PC-3 (cell line): ENCODE data around the gene TIE1. TPM values are rescaled to one million over a fixed set of nuclear protein-coding genes. Genes with fewer than 3 reads are reported as not detected.

Source experiments
- ATAC-seq: fragments of 200-7000 bp; cut with Tn5 transposase; 2 replicates; pipeline ENCODE4 v1.9.1; 2020; ENCODE audit warnings: mild to moderate bottlenecking, moderate library complexity
- BruUV-seq: library from RNA; stranded (reverse); fragments of 400-500 nt; replicated peaks from 2 replicates; lab custom pipeline; 2021; lab: Mats Ljungman, UMichigan
- CTCF ChIA-PET: fragments of 300-600 bp; sonication (Branson Sonifier 250); formaldehyde crosslinking; loops from one replicate; lab custom pipeline; 2022; ENCODE audit warnings: antibody characterized with exemption; lab: Charles Lee
- POLR2A ChIA-PET: fragments of 300-600 bp; sonication (Branson Sonifier 250); formaldehyde crosslinking; loops from one replicate; lab custom pipeline; 2022; ENCODE audit warnings: antibody characterized with exemption; ENCODE audit not compliant: unreplicated experiment; lab: Charles Lee
- DNase-seq: peaks from one replicate; pipeline ENCODE4 v3.0.0-alpha.2; 2015
- H2AFZ ChIP-seq: fragments of 300-600 bp; sonication (generic); 2 replicates; pipeline ENCODE4 v1.6.0; 2016; ENCODE audit warnings: antibody characterized with exemption, low read length
- H3F3A ChIP-seq: fragments of 300-600 bp; sonication (generic); one replicate; pipeline ENCODE4 v1.6.0; 2017; ENCODE audit warnings: antibody characterized with exemption, low read length, control low read depth, mild to moderate bottlenecking; ENCODE audit not compliant: unreplicated experiment
- H3K27ac ChIP-seq: fragments of 300-600 bp; sonication (generic); 2 replicates; pipeline ENCODE4 v1.5.1; 2016; ENCODE audit warnings: mild to moderate bottlenecking, low read length
- H3K27me3 ChIP-seq: fragments of 300-600 bp; sonication (generic); 2 replicates; pipeline ENCODE4 v1.6.1; 2016; ENCODE audit warnings: low read length, mixed read lengths
- H3K36me3 ChIP-seq: fragments of 300-600 bp; sonication (generic); 2 replicates; pipeline ENCODE4 v1.6.1; 2016; ENCODE audit warnings: low read depth, mixed run types, low read length, mixed read lengths
- H3K4me1 ChIP-seq: fragments of 300-600 bp; sonication (generic); 2 replicates; pipeline ENCODE4 v1.5.1; 2016; ENCODE audit warnings: low read length; ENCODE audit not compliant: insufficient read depth
- H3K4me2 ChIP-seq: fragments of 300-600 bp; sonication (generic); 2 replicates; pipeline ENCODE4 v1.6.0; 2016; ENCODE audit warnings: low read length
- H3K4me3 ChIP-seq: fragments of 300-600 bp; sonication (generic); 2 replicates; pipeline ENCODE4 v1.5.1; 2016; ENCODE audit warnings: mild to moderate bottlenecking, low read length, mixed read lengths
- H3K79me2 ChIP-seq: fragments of 300-600 bp; sonication (generic); 2 replicates; pipeline ENCODE4 v1.6.1; 2017; ENCODE audit warnings: low read length, mixed read lengths
- H3K9ac ChIP-seq: fragments of 300-600 bp; sonication (generic); 2 replicates; pipeline ENCODE4 v1.6.0; 2016; ENCODE audit warnings: mild to moderate bottlenecking, low read length
- H3K9me2 ChIP-seq: fragments of 300-600 bp; sonication (generic); replicated peaks from 2 replicates; pipeline ENCODE4 v1.6.1; 2016; ENCODE audit warnings: mixed run types, low read length, mixed read lengths
- H3K9me3 ChIP-seq: fragments of 300-600 bp; sonication (generic); 2 replicates; pipeline ENCODE4 v1.6.1; 2016; ENCODE audit warnings: low read length, mixed read lengths
- H4K20me1 ChIP-seq: fragments of 300-600 bp; sonication (generic); 2 replicates; pipeline ENCODE4 v1.6.1; 2016; ENCODE audit warnings: low read length, mixed read lengths
- CTCF ChIP-seq: fragments of 300-600 bp; sonication (generic); conservative IDR thresholded peaks from 2 replicates; pipeline ENCODE4 v1.5.1; 2017; ENCODE audit warnings: antibody characterized with exemption, low read depth, mild to moderate bottlenecking, low read length
- EZH2 ChIP-seq: fragments of 300-600 bp; sonication (generic); IDR thresholded peaks from one replicate; pipeline ENCODE4 v1.6.1; 2017; ENCODE audit warnings: antibody characterized with exemption, mild to moderate bottlenecking, low read length; ENCODE audit not compliant: unreplicated experiment
- EZH2phosphoT487 ChIP-seq: fragments of 300-600 bp; sonication (generic); IDR thresholded peaks from 2 replicates; pipeline ENCODE4 v1.6.1; 2018; ENCODE audit warnings: mild to moderate bottlenecking, antibody characterized with exemption, low read length, borderline replicate concordance
- intact Hi-C: fragments of 100-400 bp; cut with micrococcal nuclease; formaldehyde crosslinking; loops from 2 replicates; pipeline ENCODE4 v1.9.0; 2023
- total RNA-seq: library from RNA; depleted of rRNA; stranded (reverse); fragments of >200 nt; gene quantifications from 2 replicates; pipeline ENCODE4 v1.2.3, GENCODE V29; 2014

TIE1 gene
- total RNA-seq, 1 experiment from 2014 or later: 1.5 TPM

- H3K36me3 ChIP-seq: no peaks in the 10 kb centered on the region
- no peaks in the 10 kb centered on the region for H3F3A ChIP-seq
- no peaks in the 10 kb centered on the region for H4K20me1 ChIP-seq
- no peak overlapping the region for H2AFZ ChIP-seq
- no TSS peak for BruUV-seq
- H3K27me3 ChIP-seq: no peaks in the 10 kb centered on the region
- intact Hi-C loops: no loop called here
- CTCF ChIA-PET: no interaction called here
- H3K4me1 ChIP-seq: peaks cover 23% of the 10 kb centered on the region
- DNase-seq (no peak), ATAC-seq (no peak)
- no peak overlapping the region for H3K4me2 ChIP-seq
- H3K9me3 ChIP-seq: no peaks in the 10 kb centered on the region
- POLR2A ChIA-PET: no interaction called here
- no peaks in the 10 kb centered on the region for H3K9me2 ChIP-seq
- no peak overlapping the region for H3K4me3 ChIP-seq
- no peak overlapping the region for H3K9ac ChIP-seq
- H3K79me2 ChIP-seq: no peaks in the 10 kb centered on the region
- no peak overlapping the region for H3K27ac ChIP-seq
- TF ChIP-seq EZH2phosphoT487: no peak
- no peak for TF ChIP-seq CTCF
Observed at GRCh38 chr1:43351421-43352350, 50.9 kb downstream of the TIE1 start.

GRCh38 chr1:43352351-43352705 lies 51.5 kb downstream of the TIE1 start:
- H3K27me3 ChIP-seq: no peaks in the 10 kb centered on the region
- no peaks in the 10 kb centered on the region for H3K36me3 ChIP-seq
- BruUV-seq: no TSS peak
- no peaks in the 10 kb centered on the region for H3K9me2 ChIP-seq
- H3F3A ChIP-seq: no peaks in the 10 kb centered on the region
- no peak overlapping the region for H3K4me3 ChIP-seq
- no peak overlapping the region for H3K9ac ChIP-seq
- no peak overlapping the region for H3K27ac ChIP-seq
- no peaks in the 10 kb centered on the region for H4K20me1 ChIP-seq
- H3K79me2 ChIP-seq: no peaks in the 10 kb centered on the region
- TF ChIP-seq EZH2phosphoT487 (no peak), EZH2 (no peak), CTCF (no peak)
- ChIA-PET POLR2A (no interaction called here), CTCF (no interaction called here)
- peaks cover 23% of the 10 kb centered on the region for H3K4me1 ChIP-seq
- H3K4me2 ChIP-seq: no peak overlapping the region
- ATAC-seq (no peak), DNase-seq (no peak)
- no peaks in the 10 kb centered on the region for H3K9me3 ChIP-seq
- no peak overlapping the region for H2AFZ ChIP-seq
- intact Hi-C loops: no loop called here

GRCh38 chr1:43352881-43353280 lies 52.1 kb downstream of the TIE1 start:
- no peaks in the 10 kb centered on the region for H3K9me3 ChIP-seq
- no peaks in the 10 kb centered on the region for H4K20me1 ChIP-seq
- H3K27me3 ChIP-seq: no peaks in the 10 kb centered on the region
- H3K79me2 ChIP-seq: peaks cover 3% of the 10 kb centered on the region
- no peaks in the 10 kb centered on the region for H3K36me3 ChIP-seq
- peaks cover 26% of the 10 kb centered on the region for H3K4me1 ChIP-seq
- H3K27ac ChIP-seq: no peak overlapping the region
- no peak overlapping the region for H2AFZ ChIP-seq
- ChIA-PET POLR2A (no interaction called here), CTCF (no interaction called here)
- no TSS peak for BruUV-seq
- DNase-seq (no peak), ATAC-seq (no peak)
- H3F3A ChIP-seq: no peaks in the 10 kb centered on the region
- no peak overlapping the region for H3K4me2 ChIP-seq
- no peaks in the 10 kb centered on the region for H3K9me2 ChIP-seq
- TF ChIP-seq EZH2: no peak
- TF ChIP-seq EZH2phosphoT487: no peak
- no peak for TF ChIP-seq CTCF
- no peak overlapping the region for H3K4me3 ChIP-seq
- H3K9ac ChIP-seq: no peak overlapping the region
- intact Hi-C loops: no loop called here
